K562 (cell line): Measurements from ENCODE around the gene ANAPC5. TPM values are rescaled to one million over a fixed set of nuclear protein-coding genes. Genes with fewer than 3 reads are reported as not detected.

Source experiments
- KHSRP ChIP-seq: fragments of 450-650 bp; IDR thresholded peaks from 2 replicates; pipeline ENCODE4 v1.6.1; 2017
- MTA1 ChIP-seq: fragments of 450-650 bp; IDR thresholded peaks from 2 replicates; pipeline ENCODE4 v1.6.1; 2017; ENCODE audit warnings: borderline replicate concordance
- NFXL1 ChIP-seq: fragments of 450-650 bp; formaldehyde crosslinking; IDR thresholded peaks from 2 replicates; pipeline ENCODE4 v1.4.0; 2021; ENCODE audit warnings: mild to moderate bottlenecking
- TCF7 ChIP-seq: sonication (generic); IDR thresholded peaks from 2 replicates; pipeline ENCODE4 v1.6.1; 2016; ENCODE audit warnings: antibody characterized with exemption, borderline replicate concordance
- polyA plus RNA-seq, 8 experiments: library from polyadenylated mRNA; depleted of rRNA in 4 of 8; stranded (reverse) in 5 of 8; unstranded in 3 of 8; fragments of >200 nt; fragmentation: Nextera tagmentation in 2 of 8; fragmentation: Illumina TruSeq in 1 of 8; extraction: Ambion mirVana in 2 of 8; extraction: Trizol in 1 of 8; gene quantifications; 2 replicates each; pipeline versions ENCODE4 v1.2.1 to v1.2.3, GENCODE V29; 2011 to 2014; ENCODE audit warnings: inconsistent platforms in 1 of 8, missing spikeins in 1 of 8
- total RNA-seq, 7 experiments: library from RNA; depleted of rRNA in 6 of 7; stranded (reverse); fragments of >200 nt in 6 of 7; fragmentation: Illumina TruSeq in 2 of 7; extraction: Trizol in 2 of 7; gene quantifications; 2 replicates each; pipeline versions ENCODE4 v1.2.1 to v1.2.3, GENCODE V29; 2011 to 2021; ENCODE audit warnings: low replicate concordance in 1 of 7
- TF ChIP-seq, protein P1 (sequence below), 2 experiments: fragments of 250-450 bp in 1 of 2; fragments of 450-650 bp in 1 of 2; sonication (Bioruptor Pico) in 1 of 2; IDR thresholded peaks; 2 replicates each; pipeline versions ENCODE4 v1.6.1 to v1.8.0; 2016 to 2021; ENCODE audit warnings: mild to moderate bottlenecking in 2 of 2, moderate library complexity in 2 of 2, missing compliant biosample characterization in 1 of 2, missing genetic modification characterization in 1 of 2
- TF ChIP-seq, protein P2 (sequence below): fragments of 450-650 bp; IDR thresholded peaks from 2 replicates; pipeline ENCODE4 v1.6.1; 2016; ENCODE audit warnings: mild to moderate bottlenecking
- TF ChIP-seq, protein P3 (sequence below): sonication (generic); formaldehyde crosslinking; IDR thresholded peaks from 2 replicates; pipeline ENCODE4 v1.9.0; 2022; ENCODE audit warnings: mild to moderate bottlenecking, missing genetic modification reagents
- TF ChIP-seq, protein P4 (sequence below): fragments of 250-450 bp; sonication (Bioruptor Pico); IDR thresholded peaks from 2 replicates; pipeline ENCODE4 v1.4.0; 2020
- TF ChIP-seq, protein P5 (sequence below): sonication (generic); formaldehyde crosslinking; IDR thresholded peaks from 2 replicates; pipeline ENCODE4 v1.4.0; 2020; ENCODE audit warnings: mild to moderate bottlenecking, missing genetic modification reagents

The ANAPC5 gene
- total and polyA plus RNA-seq, 9 of the 15 experiments (the other 6 are each of a cell fraction or from before 2014, with no cell fraction given), result 136 to 315 (median 197) TPM

DNA sequence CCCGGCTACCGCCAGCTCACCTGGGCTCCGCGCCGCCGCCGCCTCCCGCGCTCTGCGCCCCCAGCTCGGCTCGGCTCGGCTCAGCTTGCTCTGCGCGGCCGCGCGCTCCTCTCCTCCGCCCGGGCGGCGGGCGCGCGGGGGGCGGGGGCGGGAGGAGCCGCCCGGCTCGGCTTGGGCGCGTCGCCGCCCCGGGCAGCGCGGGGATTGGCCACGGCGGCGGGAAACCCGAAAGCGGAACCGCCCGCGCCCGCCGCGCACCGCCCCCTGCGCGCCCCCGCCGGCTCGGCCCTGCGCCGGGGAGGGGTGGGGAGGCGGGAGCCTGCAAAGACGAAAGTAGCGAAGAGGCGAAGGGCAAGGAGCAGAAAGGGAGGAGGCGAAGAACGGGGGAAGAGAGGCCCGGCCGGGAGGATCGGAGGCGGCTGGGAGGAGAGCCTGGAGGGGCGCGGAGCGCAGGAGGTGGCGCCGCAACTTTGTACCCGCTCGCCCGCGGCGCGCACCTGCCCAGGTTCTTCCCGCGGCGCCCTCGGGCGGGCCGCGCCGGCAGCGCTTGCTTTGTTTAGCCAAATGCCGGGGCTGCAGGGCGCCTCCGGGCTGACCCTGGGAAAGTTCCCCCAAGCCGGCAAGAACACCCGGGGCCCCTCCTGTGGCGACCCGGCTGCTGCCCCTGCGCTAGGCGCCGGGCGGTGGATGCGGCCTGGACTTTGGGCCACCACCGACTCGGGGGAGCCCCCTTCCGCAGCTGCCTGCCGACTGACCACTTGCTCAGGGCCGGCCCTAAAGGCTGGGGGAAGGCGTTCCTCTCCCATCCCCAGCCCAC lies 55.4 kb downstream of the ANAPC5 start, which contains the start of gene CAMKK2 (continued):
- TF ChIP-seq, protein P1, sequence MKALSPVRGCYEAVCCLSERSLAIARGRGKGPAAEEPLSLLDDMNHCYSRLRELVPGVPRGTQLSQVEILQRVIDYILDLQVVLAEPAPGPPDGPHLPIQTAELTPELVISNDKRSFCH (CRISPR knock-in tag; IDR thresholded peaks at IDR 0.05), result no peak
- TF ChIP-seq, protein P1 (tag; IDR thresholded peaks at IDR 0.05), result 0 out of 2 replicates have a peak, but pooled peaks have one; percentile 46
- TF ChIP-seq MTA1, result 0 out of 2 replicates have a peak, but pooled peaks have one; percentile 20
- TF ChIP-seq KHSRP, result no peak
- TF ChIP-seq TCF7, result no peak
- TF ChIP-seq, protein P2, sequence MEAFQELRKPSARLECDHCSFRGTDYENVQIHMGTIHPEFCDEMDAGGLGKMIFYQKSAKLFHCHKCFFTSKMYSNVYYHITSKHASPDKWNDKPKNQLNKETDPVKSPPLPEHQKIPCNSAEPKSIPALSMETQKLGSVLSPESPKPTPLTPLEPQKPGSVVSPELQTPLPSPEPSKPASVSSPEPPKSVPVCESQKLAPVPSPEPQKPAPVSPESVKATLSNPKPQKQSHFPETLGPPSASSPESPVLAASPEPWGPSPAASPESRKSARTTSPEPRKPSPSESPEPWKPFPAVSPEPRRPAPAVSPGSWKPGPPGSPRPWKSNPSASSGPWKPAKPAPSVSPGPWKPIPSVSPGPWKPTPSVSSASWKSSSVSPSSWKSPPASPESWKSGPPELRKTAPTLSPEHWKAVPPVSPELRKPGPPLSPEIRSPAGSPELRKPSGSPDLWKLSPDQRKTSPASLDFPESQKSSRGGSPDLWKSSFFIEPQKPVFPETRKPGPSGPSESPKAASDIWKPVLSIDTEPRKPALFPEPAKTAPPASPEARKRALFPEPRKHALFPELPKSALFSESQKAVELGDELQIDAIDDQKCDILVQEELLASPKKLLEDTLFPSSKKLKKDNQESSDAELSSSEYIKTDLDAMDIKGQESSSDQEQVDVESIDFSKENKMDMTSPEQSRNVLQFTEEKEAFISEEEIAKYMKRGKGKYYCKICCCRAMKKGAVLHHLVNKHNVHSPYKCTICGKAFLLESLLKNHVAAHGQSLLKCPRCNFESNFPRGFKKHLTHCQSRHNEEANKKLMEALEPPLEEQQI, result no peak
- TF ChIP-seq, protein P3, sequence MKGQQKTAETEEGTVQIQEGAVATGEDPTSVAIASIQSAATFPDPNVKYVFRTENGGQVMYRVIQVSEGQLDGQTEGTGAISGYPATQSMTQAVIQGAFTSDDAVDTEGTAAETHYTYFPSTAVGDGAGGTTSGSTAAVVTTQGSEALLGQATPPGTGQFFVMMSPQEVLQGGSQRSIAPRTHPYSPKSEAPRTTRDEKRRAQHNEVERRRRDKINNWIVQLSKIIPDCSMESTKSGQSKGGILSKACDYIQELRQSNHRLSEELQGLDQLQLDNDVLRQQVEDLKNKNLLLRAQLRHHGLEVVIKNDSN (CRISPR knock-in tag), result no peak
- TF ChIP-seq, protein P4, sequence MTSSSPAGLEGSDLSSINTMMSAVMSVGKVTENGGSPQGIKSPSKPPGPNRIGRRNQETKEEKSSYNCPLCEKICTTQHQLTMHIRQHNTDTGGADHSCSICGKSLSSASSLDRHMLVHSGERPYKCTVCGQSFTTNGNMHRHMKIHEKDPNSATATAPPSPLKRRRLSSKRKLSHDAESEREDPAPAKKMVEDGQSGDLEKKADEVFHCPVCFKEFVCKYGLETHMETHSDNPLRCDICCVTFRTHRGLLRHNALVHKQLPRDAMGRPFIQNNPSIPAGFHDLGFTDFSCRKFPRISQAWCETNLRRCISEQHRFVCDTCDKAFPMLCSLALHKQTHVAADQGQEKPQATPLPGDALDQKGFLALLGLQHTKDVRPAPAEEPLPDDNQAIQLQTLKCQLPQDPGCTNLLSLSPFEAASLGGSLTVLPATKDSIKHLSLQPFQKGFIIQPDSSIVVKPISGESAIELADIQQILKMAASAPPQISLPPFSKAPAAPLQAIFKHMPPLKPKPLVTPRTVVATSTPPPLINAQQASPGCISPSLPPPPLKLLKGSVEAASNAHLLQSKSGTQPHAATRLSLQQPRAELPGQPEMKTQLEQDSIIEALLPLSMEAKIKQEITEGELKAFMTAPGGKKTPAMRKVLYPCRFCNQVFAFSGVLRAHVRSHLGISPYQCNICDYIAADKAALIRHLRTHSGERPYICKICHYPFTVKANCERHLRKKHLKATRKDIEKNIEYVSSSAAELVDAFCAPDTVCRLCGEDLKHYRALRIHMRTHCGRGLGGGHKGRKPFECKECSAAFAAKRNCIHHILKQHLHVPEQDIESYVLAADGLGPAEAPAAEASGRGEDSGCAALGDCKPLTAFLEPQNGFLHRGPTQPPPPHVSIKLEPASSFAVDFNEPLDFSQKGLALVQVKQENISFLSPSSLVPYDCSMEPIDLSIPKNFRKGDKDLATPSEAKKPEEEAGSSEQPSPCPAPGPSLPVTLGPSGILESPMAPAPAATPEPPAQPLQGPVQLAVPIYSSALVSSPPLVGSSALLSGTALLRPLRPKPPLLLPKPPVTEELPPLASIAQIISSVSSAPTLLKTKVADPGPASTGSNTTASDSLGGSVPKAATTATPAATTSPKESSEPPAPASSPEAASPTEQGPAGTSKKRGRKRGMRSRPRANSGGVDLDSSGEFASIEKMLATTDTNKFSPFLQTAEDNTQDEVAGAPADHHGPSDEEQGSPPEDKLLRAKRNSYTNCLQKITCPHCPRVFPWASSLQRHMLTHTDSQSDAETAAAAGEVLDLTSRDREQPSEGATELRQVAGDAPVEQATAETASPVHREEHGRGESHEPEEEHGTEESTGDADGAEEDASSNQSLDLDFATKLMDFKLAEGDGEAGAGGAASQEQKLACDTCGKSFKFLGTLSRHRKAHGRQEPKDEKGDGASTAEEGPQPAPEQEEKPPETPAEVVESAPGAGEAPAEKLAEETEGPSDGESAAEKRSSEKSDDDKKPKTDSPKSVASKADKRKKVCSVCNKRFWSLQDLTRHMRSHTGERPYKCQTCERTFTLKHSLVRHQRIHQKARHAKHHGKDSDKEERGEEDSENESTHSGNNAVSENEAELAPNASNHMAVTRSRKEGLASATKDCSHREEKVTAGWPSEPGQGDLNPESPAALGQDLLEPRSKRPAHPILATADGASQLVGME (CRISPR knock-in tag), result no peak
- TF ChIP-seq NFXL1 (CRISPR knock-in tag), result no peak
- TF ChIP-seq, protein P5, sequence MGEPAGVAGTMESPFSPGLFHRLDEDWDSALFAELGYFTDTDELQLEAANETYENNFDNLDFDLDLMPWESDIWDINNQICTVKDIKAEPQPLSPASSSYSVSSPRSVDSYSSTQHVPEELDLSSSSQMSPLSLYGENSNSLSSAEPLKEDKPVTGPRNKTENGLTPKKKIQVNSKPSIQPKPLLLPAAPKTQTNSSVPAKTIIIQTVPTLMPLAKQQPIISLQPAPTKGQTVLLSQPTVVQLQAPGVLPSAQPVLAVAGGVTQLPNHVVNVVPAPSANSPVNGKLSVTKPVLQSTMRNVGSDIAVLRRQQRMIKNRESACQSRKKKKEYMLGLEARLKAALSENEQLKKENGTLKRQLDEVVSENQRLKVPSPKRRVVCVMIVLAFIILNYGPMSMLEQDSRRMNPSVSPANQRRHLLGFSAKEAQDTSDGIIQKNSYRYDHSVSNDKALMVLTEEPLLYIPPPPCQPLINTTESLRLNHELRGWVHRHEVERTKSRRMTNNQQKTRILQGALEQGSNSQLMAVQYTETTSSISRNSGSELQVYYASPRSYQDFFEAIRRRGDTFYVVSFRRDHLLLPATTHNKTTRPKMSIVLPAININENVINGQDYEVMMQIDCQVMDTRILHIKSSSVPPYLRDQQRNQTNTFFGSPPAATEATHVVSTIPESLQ (CRISPR knock-in tag), result no peak
